HEK293T (cell line): ENCODE results near the gene SORCS3.

ENCODE experiments used
- CTCF ChIA-PET: fragments of 350-600 bp; formaldehyde crosslinking; extraction: SDS; loops from one replicate; lab custom pipeline; 2021; ENCODE audit warnings: antibody characterized with exemption, inconsistent platforms; lab: Yijun Ruan, JAX
- POLR2A ChIA-PET: fragments of 350-600 bp; formaldehyde crosslinking; extraction: SDS; loops from one replicate; lab custom pipeline; 2020; ENCODE audit warnings: antibody characterized with exemption, inconsistent platforms; lab: Yijun Ruan, JAX
- DNase-seq: peaks from one replicate; pipeline ENCODE4 v3.0.0; 2012; ENCODE audit warnings: mixed read lengths; ENCODE audit errors: extremely low spot score
- ARNT ChIP-seq: fragments of 450-650 bp; IDR thresholded peaks from 2 replicates; pipeline ENCODE4 v1.6.1; 2017; ENCODE audit warnings: mild to moderate bottlenecking
- BHLHE40 ChIP-seq: fragments of 450-650 bp; IDR thresholded peaks from 2 replicates; pipeline ENCODE4 v1.6.1; 2016; ENCODE audit warnings: mild to moderate bottlenecking, moderate library complexity, borderline replicate concordance
- CTBP1 ChIP-seq: fragments of 450-650 bp; IDR thresholded peaks from 2 replicates; pipeline ENCODE4 v1.6.1; 2016; ENCODE audit warnings: borderline replicate concordance
- ELF4 ChIP-seq: fragments of 450-650 bp; IDR thresholded peaks from 2 replicates; pipeline ENCODE4 v1.6.1; 2017; ENCODE audit warnings: antibody characterized with exemption
- FOXA1 ChIP-seq: fragments of 450-650 bp; IDR thresholded peaks from 2 replicates; pipeline ENCODE4 v1.6.1; 2016; ENCODE audit warnings: mild to moderate bottlenecking
- FOXK2 ChIP-seq: fragments of 450-650 bp; IDR thresholded peaks from 2 replicates; pipeline ENCODE4 v1.6.1; 2016; ENCODE audit warnings: mild to moderate bottlenecking
- FOXM1 ChIP-seq: fragments of 450-650 bp; IDR thresholded peaks from 2 replicates; pipeline ENCODE4 v1.6.1; 2017; ENCODE audit warnings: mild to moderate bottlenecking, borderline replicate concordance
- HDGF ChIP-seq: fragments of 450-650 bp; IDR thresholded peaks from 2 replicates; pipeline ENCODE4 v1.6.1; 2017; ENCODE audit warnings: antibody characterized with exemption, borderline replicate concordance
- L3MBTL2 ChIP-seq: fragments of 450-650 bp; conservative IDR thresholded peaks from 2 replicates; pipeline ENCODE4 v1.6.1; 2016; ENCODE audit warnings: mild to moderate bottlenecking
- LEF1 ChIP-seq: fragments of 450-650 bp; IDR thresholded peaks from 2 replicates; pipeline ENCODE4 v1.6.1; 2017; ENCODE audit warnings: mild to moderate bottlenecking, borderline replicate concordance
- NFRKB ChIP-seq: fragments of 450-650 bp; IDR thresholded peaks from 2 replicates; pipeline ENCODE4 v1.6.1; 2016; ENCODE audit warnings: mild to moderate bottlenecking, moderate library complexity
- PKNOX1 ChIP-seq: fragments of 450-650 bp; IDR thresholded peaks from 2 replicates; pipeline ENCODE4 v1.6.1; 2016
- SP1 ChIP-seq: fragments of 450-650 bp; IDR thresholded peaks from 2 replicates; pipeline ENCODE4 v1.6.1; 2017
- SUZ12 ChIP-seq: fragments of 450-650 bp; IDR thresholded peaks from 2 replicates; pipeline ENCODE4 v1.6.1; 2016; ENCODE audit warnings: mild to moderate bottlenecking
- TARDBP ChIP-seq: fragments of 450-650 bp; IDR thresholded peaks from 2 replicates; pipeline ENCODE4 v1.6.1; 2016
- ZNF384 ChIP-seq: fragments of 450-650 bp; IDR thresholded peaks from 2 replicates; pipeline ENCODE4 v1.6.1; 2016

SORCS3 gene

GRCh38 chr10:104941662-104942061 is 300.6 kb downstream of the SORCS3 start:
- TF ChIP-seq LEF1 (no peak), TARDBP (no peak), HDGF (no peak), ARNT (no peak), SP1 (no peak), SUZ12 (no peak), BHLHE40 (no peak)
- CTCF ChIA-PET: no interaction called here
- POLR2A ChIA-PET: no interaction called here
- no peak for DNase-seq

DNA sequence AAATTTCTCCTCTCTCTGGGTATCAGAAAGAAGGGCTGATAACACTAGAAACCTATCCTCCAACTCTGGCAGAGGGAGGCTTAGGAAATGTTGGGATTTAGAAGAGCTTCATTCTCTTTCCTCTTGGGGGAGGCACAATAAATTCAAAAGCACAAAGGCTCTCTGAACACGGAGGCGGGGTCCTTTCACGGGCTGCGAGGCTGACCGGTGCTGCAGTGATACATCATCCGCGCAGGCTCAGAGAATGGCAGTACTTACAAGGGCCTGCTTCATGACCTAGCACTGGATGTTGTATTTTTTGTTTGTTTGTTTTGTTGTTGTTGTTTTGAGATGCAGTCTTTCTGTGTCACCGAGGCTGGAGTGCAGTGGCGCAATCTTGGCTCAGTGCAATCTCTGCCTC is 306.2 kb downstream of the SORCS3 start:
- DNase-seq: no peak
- ChIA-PET POLR2A (no interaction called here), CTCF (no interaction called here)
- no peak for TF ChIP-seq LEF1
- TF ChIP-seq FOXA1: no peak
- TF ChIP-seq NFRKB: no peak
- no peak for TF ChIP-seq SP1
- no peak for TF ChIP-seq FOXK2
- TF ChIP-seq L3MBTL2: no peak
- TF ChIP-seq ELF4: no peak
- TF ChIP-seq HDGF: no peak
- no peak for TF ChIP-seq BHLHE40

DNA sequence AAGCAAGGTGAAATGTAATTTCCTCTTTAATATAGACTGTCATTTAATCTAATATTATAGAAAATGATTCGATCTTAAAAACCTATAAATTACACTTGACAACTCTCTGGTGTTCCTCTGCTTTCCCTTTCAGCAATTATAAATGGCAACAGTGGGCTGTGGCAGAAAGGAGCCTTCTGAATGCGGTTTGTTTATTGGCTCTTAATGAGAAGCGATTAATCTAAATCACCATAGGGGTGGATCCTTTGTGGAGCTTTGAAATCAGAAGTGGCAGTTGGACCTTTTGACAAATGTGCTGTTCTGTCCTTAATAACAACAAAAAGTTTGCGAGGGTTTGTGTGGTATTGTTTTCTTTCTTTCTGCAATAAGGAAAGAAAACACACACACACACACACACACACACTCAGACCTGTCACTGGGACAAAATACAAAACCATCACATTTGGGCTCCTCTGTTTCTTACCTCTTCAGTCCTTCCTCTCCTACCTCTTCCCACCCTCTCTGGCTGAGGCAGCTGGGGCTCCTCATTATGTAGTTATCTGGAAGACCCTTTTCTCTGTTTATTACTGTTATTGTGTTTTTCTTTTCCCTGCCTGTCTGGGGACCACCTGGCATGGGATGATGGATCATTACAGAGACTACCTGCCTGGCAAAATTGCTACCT is 316.2 kb downstream of the SORCS3 start:
- DNase-seq: no peak
- TF ChIP-seq BHLHE40: no peak
- ChIA-PET POLR2A (no interaction called here), CTCF (no interaction called here)

DNA sequence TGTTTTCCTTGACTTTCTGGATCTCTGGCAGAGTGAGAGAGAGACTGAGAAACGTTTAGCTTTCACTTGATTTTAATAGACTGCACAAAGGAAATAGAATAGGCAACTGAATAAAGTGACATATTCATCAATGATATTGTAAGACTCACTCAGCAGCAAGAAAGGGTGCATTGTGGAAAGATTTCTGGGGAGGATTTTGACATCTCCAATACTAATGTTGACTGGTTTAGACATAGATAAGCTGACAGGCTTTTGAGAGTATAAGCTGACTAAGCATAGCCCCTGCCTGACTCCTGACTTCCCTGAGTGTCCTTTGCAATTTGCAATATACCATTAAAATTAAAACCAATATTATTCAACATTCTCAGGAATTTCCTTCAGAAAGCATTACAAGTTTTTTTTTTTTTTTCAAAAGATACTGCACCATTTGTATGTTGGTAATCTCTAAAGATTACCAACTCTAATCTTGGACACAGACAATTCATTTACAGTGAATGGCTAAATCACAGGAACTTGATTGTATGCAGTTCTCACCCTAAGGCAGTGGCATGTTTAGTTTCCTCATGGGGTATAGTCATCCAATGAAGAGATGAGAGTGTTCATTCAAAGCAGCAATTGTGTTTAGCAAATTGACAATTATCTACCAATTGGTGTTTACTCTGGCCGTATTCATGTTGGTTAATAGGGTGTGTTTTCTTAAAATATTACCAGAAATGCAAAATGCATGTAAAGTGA is 325.6 kb downstream of the SORCS3 start:
- CTCF ChIA-PET: no interaction called here
- no peak for DNase-seq
- POLR2A ChIA-PET: no interaction called here
- TF ChIP-seq HDGF: no peak
- no peak for TF ChIP-seq FOXA1
- no peak for TF ChIP-seq TARDBP
- TF ChIP-seq ELF4: no peak

- DNase-seq: no peak
- POLR2A ChIA-PET: no interaction called here
- CTCF ChIA-PET: no interaction called here
- TF ChIP-seq L3MBTL2: no peak
- TF ChIP-seq FOXA1: no peak
- no peak for TF ChIP-seq BHLHE40
- no peak for TF ChIP-seq SUZ12
- TF ChIP-seq SP1: no peak
- TF ChIP-seq FOXM1: no peak
- TF ChIP-seq ELF4: no peak
- TF ChIP-seq ZNF384: no peak
- no peak for TF ChIP-seq TARDBP
- TF ChIP-seq LEF1: no peak
- TF ChIP-seq HDGF: no peak
- no peak for TF ChIP-seq ARNT
- TF ChIP-seq PKNOX1: no peak
- no peak for TF ChIP-seq FOXK2
- TF ChIP-seq NFRKB: no peak
- no peak for TF ChIP-seq CTBP1
Observed at GRCh38 chr10:104980368-104980767, 339.3 kb downstream of the SORCS3 start.

GRCh38 chr10:104981995-104982394 is 340.9 kb downstream of the SORCS3 start:
- no peak for TF ChIP-seq FOXA1
- no peak for TF ChIP-seq FOXM1
- no peak for TF ChIP-seq SUZ12
- TF ChIP-seq SP1: no peak
- no peak for TF ChIP-seq CTBP1
- TF ChIP-seq BHLHE40: no peak
- no peak for TF ChIP-seq ELF4
- no peak for TF ChIP-seq FOXK2
- no peak for TF ChIP-seq TARDBP
- no peak for TF ChIP-seq HDGF
- TF ChIP-seq PKNOX1: no peak
- no peak for TF ChIP-seq ZNF384
- TF ChIP-seq LEF1: no peak
- ChIA-PET CTCF (no interaction called here), POLR2A (no interaction called here)
- DNase-seq: no peak

- ChIA-PET POLR2A (no interaction called here), CTCF (no interaction called here)
- DNase-seq: no peak
- TF ChIP-seq L3MBTL2 (no peak), FOXK2 (no peak), CTBP1 (no peak), ZNF384 (no peak), PKNOX1 (no peak), SUZ12 (no peak), NFRKB (no peak), LEF1 (no peak), ELF4 (no peak), ARNT (no peak), TARDBP (no peak), SP1 (no peak), FOXA1 (no peak), FOXM1 (no peak), BHLHE40 (no peak), HDGF (no peak)
Observed at GRCh38 chr10:104988686-104989085, 347.6 kb downstream of the SORCS3 start.
